CD4-positive, alpha-beta memory T cell (primary cell): ENCODE results near the gene RPL3. TPM values are rescaled to one million over a fixed set of nuclear protein-coding genes. Genes with fewer than 3 reads are reported as not detected.

Experiments
- CTCF ChIA-PET: fragments of 350-600 bp; sonication (Branson Sonifier 250); formaldehyde crosslinking; loops from one replicate; lab custom pipeline; 2021; ENCODE audit warnings: inconsistent platforms; ENCODE audit not compliant: partially characterized antibody; lab: Charles Lee
- POLR2A ChIA-PET: fragments of 350-600 bp; sonication (Branson Sonifier 250); formaldehyde crosslinking; loops from one replicate; lab custom pipeline; 2021; ENCODE audit not compliant: partially characterized antibody; lab: Charles Lee
- DNase-seq, 5 donors: peaks; one replicate each; pipeline versions ENCODE4 v3.0.0 to v3.0.0-alpha.2; 2020 to 2022; ENCODE audit warnings: mixed read lengths in 1 of 5
- H3K27ac ChIP-seq: one replicate; pipeline ENCODE4 v1.7.0; 2013; ENCODE audit warnings: low read depth, low read length
- H3K27me3 ChIP-seq: 2 replicates; pipeline ENCODE4 v1.7.0; 2013; ENCODE audit warnings: mild to moderate bottlenecking, low read length, moderate library complexity; ENCODE audit not compliant: insufficient read depth
- H3K36me3 ChIP-seq: 2 replicates; pipeline ENCODE4 v1.7.0; 2013; ENCODE audit warnings: mild to moderate bottlenecking, low read length, moderate library complexity; ENCODE audit not compliant: insufficient read depth
- H3K4me1 ChIP-seq: 2 replicates; pipeline ENCODE4 v1.7.0; 2013; ENCODE audit warnings: mild to moderate bottlenecking, low read length, moderate library complexity; ENCODE audit not compliant: insufficient read depth
- H3K4me3 ChIP-seq, 2 donors: one replicate each; pipeline ENCODE4 v1.7.0; 2013; ENCODE audit warnings: low read length in 2 of 2, mild to moderate bottlenecking in 1 of 2
- H3K9me3 ChIP-seq, 2 donors: one replicate each; pipeline ENCODE4 v1.7.0; 2013; ENCODE audit warnings: low read length in 2 of 2, control low read depth in 1 of 2; ENCODE audit not compliant: control insufficient read depth in 1 of 2
- H3K27ac Mint-ChIP-seq, 7 donors: one replicate each; pipeline ENCODE4 v1.8.0; 2020 to 2021; ENCODE audit warnings: mixed read lengths in 7 of 7, mild to moderate bottlenecking in 6 of 7, inconsistent platforms in 3 of 7, moderate library complexity in 3 of 7
- H3K27me3 Mint-ChIP-seq, 2 donors: one replicate each; pipeline ENCODE4 v1.8.0; 2020 to 2021; ENCODE audit warnings: mixed read lengths in 2 of 2
- H3K36me3 Mint-ChIP-seq, 2 donors: one replicate each; pipeline ENCODE4 v1.8.0; 2020 to 2021; ENCODE audit warnings: mixed read lengths in 2 of 2, inconsistent platforms in 1 of 2, mild to moderate bottlenecking in 1 of 2
- H3K4me1 Mint-ChIP-seq, 4 donors: one replicate each; pipeline ENCODE4 v1.8.0; 2020 to 2021; ENCODE audit warnings: mixed read lengths in 4 of 4, mild to moderate bottlenecking in 1 of 4
- H3K4me3 Mint-ChIP-seq, 8 donors: one replicate each; pipeline ENCODE4 v1.8.0; 2020 to 2021; ENCODE audit warnings: mixed read lengths in 8 of 8, mild to moderate bottlenecking in 7 of 8, moderate library complexity in 6 of 8, inconsistent platforms in 3 of 8
- H3K9me3 Mint-ChIP-seq, 8 donors: one replicate each; pipeline ENCODE4 v1.8.0; 2020 to 2021; ENCODE audit warnings: mixed read lengths in 8 of 8, mild to moderate bottlenecking in 5 of 8, inconsistent platforms in 3 of 8, moderate library complexity in 1 of 8
- intact Hi-C: fragments of 100-400 bp; cut with micrococcal nuclease; formaldehyde crosslinking; loops from one replicate; pipeline ENCODE4 v1.15.1; 2023
- polyA plus RNA-seq, 2 donors: library from polyadenylated mRNA; unstranded; fragments of 300-500 nt; fragmentation: Illumina TruSeq; gene quantifications; one replicate each; pipeline ENCODE4 v1.2.3, GENCODE V29; 2021
- total RNA-seq, 2 experiments: library from RNA; stranded (reverse); gene quantifications; one replicate each; pipeline ENCODE4 v1.2.3, GENCODE V29; 2021

Gene RPL3
- total and polyA plus RNA-seq, 4 experiments from 2014 or later: 3,292 to 4,075 (median 3,564) TPM

DNA sequence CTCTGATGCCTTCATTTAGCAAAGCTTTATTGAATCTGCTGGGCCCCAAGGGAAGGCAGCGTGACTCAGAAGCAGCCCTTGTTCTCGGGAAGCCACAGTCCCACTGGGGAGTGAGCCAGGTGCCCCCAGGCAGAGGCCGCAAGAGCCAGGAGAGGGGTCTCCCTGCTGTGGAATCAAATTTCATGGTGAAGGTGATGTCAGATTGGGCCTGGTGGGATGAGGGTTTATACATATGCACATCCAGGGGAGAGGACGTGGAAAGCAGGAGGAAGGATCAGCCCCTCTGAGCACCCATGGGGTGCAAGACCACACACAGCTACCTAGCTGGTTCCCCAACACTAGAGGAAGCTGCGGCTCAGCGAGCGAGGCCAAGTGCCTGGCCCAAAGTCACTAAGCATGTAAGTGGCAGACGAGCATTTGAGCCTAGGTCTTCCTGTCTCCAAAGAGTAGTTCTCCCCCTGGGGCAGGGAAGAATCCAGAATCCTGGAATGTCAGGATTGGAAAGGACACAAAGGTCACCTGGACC, 32.3 kb upstream of the RPL3 start:
- POLR2A ChIA-PET: no interaction called here
- intact Hi-C loops: no loop called here
- peak overlapping the region in 1 of 7 donors; percentile 60 for H3K27ac Mint-ChIP-seq
- DNase-seq: no peak
- peaks cover 3 to 17% (median 6%) of the 10 kb centered on the region in 4 donors for H3K4me1 Mint-ChIP-seq
- Histone ChIP-seq H3K4me3 (no peak overlapping the region), H3K36me3 (no peaks in the 10 kb centered on the region), H3K4me1 (peaks cover 4% of the 10 kb centered on the region), H3K9me3 (no peaks in the 10 kb centered on the region), H3K27ac (no peak overlapping the region), H3K27me3 (peaks cover 9% of the 10 kb centered on the region)
- CTCF ChIA-PET: no interaction called here
- H3K36me3 Mint-ChIP-seq: no peaks in the 10 kb centered on the region
- peaks cover 17 to 19% of the 10 kb centered on the region in 2 donors for H3K27me3 Mint-ChIP-seq
- H3K9me3 Mint-ChIP-seq: no peaks in the 10 kb centered on the region
- peak overlapping the region in 6 of 8 donors; percentile 24 to 65 (median 40) for H3K4me3 Mint-ChIP-seq

DNA sequence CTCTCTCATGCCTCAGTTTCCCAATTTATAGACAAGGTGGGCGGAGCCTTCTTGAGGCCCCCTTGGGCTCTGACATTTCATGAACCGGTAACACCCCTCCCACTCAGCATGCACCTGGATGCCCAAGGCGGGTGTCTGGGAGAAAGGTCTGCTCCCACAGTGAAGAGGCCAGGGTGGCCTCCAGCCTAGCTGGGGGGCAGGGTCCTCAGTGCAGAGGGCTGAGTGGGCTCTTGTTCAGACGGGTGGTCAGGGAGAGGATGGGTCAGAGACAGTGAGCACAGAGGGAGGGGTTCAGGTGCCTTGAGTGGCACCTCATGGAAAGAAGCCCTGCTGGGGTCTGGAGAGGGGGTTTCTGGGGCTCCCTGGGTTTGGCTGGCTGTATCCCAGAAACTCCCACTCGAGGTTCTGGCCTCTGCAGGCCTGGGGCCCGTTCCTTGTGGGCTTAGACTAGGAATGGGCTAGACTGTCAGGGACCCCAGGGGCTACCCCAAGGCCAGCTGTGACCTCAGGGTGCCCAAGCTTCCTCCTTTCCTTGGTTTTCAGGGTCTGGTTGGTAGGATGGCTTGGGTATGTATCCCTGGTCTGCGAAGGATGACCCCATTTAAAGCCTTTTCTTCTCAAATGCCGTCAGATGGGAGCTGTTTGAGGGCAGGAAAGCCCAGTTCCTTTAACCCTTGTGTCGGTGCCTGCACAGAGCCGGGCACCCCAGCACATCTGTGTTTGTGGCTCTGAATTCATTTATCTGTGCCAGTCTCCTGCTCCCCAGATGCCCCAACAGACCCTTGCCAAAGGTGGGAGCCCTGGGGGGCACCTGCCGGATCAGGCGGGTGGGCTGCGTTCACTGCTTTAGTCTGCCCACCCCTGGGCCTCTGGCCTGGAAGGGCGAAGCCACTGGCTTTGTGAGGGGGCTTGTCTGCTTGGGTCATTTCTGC, 31.6 kb upstream of the RPL3 start:
- H3K27ac ChIP-seq: no peak overlapping the region
- H3K36me3 ChIP-seq: no peaks in the 10 kb centered on the region
- POLR2A ChIA-PET: no interaction called here
- Mint-ChIP-seq H3K4me1 (peaks cover 3 to 17% (median 6%) of the 10 kb centered on the region in 4 donors), H3K36me3 (no peaks in the 10 kb centered on the region), H3K4me3 (peak overlapping the region; percentile 74 to 85 (median 82)), H3K9me3 (no peaks in the 10 kb centered on the region), H3K27me3 (peaks cover 17 to 19% of the 10 kb centered on the region in 2 donors), H3K27ac (peak overlapping the region in 1 of 7 donors; percentile 72)
- intact Hi-C loops: no loop called here
- peaks cover 4% of the 10 kb centered on the region for H3K4me1 ChIP-seq
- peaks cover 9% of the 10 kb centered on the region for H3K27me3 ChIP-seq
- no peaks in the 10 kb centered on the region for H3K9me3 ChIP-seq
- no peak overlapping the region for H3K4me3 ChIP-seq
- no peak for DNase-seq
- CTCF ChIA-PET: no interaction called here

DNA sequence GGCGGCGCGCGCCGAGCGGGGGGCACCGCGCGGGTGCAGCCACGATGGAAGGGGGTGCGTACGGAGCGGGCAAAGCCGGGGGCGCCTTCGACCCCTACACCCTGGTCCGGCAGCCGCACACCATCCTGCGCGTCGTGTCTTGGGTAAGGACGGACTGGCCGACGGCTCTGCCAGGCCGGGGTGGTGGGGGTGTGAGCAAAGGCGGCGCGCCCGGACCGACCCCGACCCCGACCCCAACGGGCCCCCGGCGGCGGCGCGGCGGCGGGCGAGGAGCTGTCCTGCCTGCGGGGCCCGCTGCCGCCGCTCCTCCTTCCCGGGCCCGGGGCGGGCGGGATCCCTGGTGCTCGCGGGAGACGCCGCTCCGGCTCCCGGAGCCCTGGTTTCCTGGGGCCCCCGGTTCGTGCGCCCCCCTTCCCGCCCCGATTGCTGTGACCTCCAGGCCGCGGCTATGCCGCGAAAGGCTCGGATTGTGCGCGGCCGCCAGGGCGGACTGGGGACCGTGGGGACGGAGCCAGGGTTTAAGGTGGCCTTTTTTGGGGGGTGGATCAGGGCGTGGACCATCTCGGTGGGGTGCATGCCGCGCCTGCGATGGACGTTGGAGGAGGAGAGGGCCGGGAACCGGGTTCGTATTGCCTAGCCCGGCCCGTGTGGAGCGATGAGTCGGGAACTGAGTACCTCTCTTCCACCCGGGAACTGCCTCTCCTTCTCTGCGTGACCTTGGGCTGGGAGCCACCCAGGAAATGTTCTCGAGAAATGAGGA, 30.7 kb upstream of the RPL3 start, which contains the start of gene SYNGR1:
Gene SYNGR1 (plus strand): TSS at position 25 of the 760 bp plus-strand sequence. CDS start 20 bp downstream, at position 45.
- H3K27me3 ChIP-seq: peaks cover 9% of the 10 kb centered on the region
- Mint-ChIP-seq H3K36me3 (no peaks in the 10 kb centered on the region), H3K4me1 (peaks cover 3 to 17% (median 6%) of the 10 kb centered on the region in 4 donors), H3K27ac (peak within 1 kb of the TSS in 3 of 7 donors; percentile 29 to 70 (median 29)), H3K4me3 (peak within 1 kb of the TSS; percentile 81 to 88 (median 84)), H3K27me3 (peaks cover 17 to 19% of the 10 kb centered on the region in 2 donors), H3K9me3 (no peaks in the 10 kb centered on the region)
- H3K4me3 ChIP-seq: peak within 1 kb of the TSS in 1 of 2 donors; percentile 35
- CTCF ChIA-PET: no interaction called here
- H3K27ac ChIP-seq: no peak within 1 kb of the TSS
- H3K4me1 ChIP-seq: peaks cover 4% of the 10 kb centered on the region
- peak in 1 of 5 donors; percentile 6 for DNase-seq
- intact Hi-C loops: no loop called here
- H3K36me3 ChIP-seq: no peaks in the 10 kb centered on the region
- no peaks in the 10 kb centered on the region for H3K9me3 ChIP-seq
- POLR2A ChIA-PET: interaction anchor here (1.7 kb wide), 1 partner anchor 31 kb away, joined by 6 read pairs; the partner anchor contains the start of gene RPL3

DNA sequence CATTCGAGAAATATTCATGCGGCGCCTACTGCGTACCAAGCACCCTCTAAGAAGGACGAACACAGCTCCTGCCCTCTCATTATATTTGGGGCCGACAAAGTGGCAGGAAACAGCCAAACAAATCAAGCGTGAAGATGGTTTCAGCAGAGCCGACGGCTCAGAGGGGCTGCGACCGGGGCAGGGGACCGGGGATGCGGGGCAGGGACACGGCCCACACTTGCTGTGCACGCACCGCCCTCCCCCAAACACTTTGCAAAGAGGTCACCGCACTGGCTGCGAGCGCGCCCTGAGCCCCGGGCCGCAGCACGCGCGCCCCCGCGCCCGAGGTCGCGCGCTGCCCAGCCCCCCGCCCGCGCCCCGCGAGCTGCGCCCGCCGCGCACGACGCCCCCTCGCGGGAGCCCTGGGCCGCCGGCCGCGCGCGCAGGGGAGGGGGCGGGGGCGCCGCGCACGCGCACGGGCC, 30.1 kb upstream of the RPL3 start:
- Mint-ChIP-seq H3K27me3 (peaks cover 17 to 19% of the 10 kb centered on the region in 2 donors), H3K36me3 (no peaks in the 10 kb centered on the region), H3K4me3 (peak overlapping the region; percentile 60 to 88 (median 82)), H3K4me1 (peaks cover 3 to 17% (median 6%) of the 10 kb centered on the region in 4 donors), H3K27ac (peak overlapping the region in 1 of 7 donors; percentile 70), H3K9me3 (no peaks in the 10 kb centered on the region)
- no peaks in the 10 kb centered on the region for H3K36me3 ChIP-seq
- H3K4me1 ChIP-seq: peaks cover 4% of the 10 kb centered on the region
- H3K9me3 ChIP-seq: no peaks in the 10 kb centered on the region
- ChIA-PET POLR2A (interaction anchor here (1.3 to 1.7 kb wide), 2 partner anchors 30 to 49 kb away, joined by 3 to 6 read pairs; partner anchors contain the start of gene RPL3), CTCF (no interaction called here)
- H3K27me3 ChIP-seq: peaks cover 9% of the 10 kb centered on the region
- H3K4me3 ChIP-seq: no peak overlapping the region
- intact Hi-C loops: no loop called here
- no peak overlapping the region for H3K27ac ChIP-seq
- DNase-seq: peak in 3 of 5 donors; percentile 3 to 12 (median 11)

DNA sequence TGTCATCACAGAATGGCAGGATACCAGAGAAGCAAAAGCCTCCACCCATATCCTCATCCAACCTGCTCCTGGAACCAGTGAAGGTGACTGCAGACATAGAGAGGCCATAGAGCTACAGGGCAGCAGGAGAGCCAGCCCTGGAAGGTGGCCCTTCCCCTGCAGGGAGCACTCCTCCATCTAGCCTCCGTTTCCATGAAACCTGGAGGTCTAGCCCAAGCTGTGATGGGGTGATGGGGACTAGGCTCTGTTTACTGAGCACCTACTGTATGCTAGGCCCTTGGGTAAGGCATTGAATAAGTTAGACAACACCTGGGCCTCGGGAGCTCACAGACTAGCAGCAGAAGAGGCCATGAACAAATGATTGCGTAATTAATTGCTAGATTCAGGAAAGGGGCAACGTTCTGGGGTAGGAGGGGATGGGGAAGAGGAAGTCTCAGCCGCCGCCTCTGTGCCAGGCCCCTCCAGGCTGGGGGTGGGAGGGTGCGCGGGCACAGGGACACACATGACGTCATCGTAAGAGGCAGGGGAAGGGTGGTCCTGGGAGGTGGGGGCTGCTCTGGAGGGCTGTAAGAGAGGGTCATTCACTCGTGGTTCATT, 29.6 kb upstream of the RPL3 start:
- Histone ChIP-seq H3K9me3 (no peaks in the 10 kb centered on the region), H3K27me3 (peaks cover 9% of the 10 kb centered on the region), H3K4me3 (no peak overlapping the region), H3K4me1 (peaks cover 4% of the 10 kb centered on the region), H3K36me3 (no peaks in the 10 kb centered on the region), H3K27ac (no peak overlapping the region)
- Mint-ChIP-seq H3K27ac (peak overlapping the region in 1 of 7 donors; percentile 70), H3K4me1 (peaks cover 3 to 17% (median 6%) of the 10 kb centered on the region in 4 donors), H3K27me3 (peaks cover 18 to 21% of the 10 kb centered on the region in 2 donors), H3K9me3 (no peaks in the 10 kb centered on the region), H3K36me3 (no peaks in the 10 kb centered on the region), H3K4me3 (peak overlapping the region; percentile 60 to 88 (median 82))
- intact Hi-C loops: no loop called here
- POLR2A ChIA-PET: interaction anchor here (1.3 to 1.7 kb wide), 2 partner anchors 29 to 50 kb away, joined by 3 to 6 read pairs; partner anchors contain the start of gene RPL3
- no peak for DNase-seq
- CTCF ChIA-PET: no interaction called here

DNA sequence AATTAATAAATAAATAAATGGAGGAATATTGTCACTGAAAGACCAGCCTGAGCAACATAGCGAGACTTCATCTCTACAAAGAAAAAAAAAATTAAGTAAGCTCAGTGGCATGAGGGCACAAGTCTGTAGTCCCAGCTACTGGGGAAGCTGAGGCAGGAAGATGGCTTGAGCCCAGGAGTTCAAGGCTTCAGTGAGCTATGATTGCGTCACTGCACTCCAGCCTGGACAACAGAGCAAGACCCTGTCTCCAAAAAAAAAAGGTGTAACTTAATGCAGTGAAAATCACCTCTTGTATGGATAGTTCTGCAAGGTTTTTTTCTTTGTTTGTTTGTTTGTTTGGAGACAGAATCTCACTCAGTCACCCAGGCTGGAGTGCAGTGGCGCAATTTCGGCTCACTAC, 25.8 kb upstream of the RPL3 start:
- no peak overlapping the region for H3K27ac Mint-ChIP-seq
- Histone ChIP-seq H3K27ac (no peak overlapping the region), H3K4me1 (peaks cover 5% of the 10 kb centered on the region), H3K36me3 (no peaks in the 10 kb centered on the region), H3K27me3 (peaks cover 9% of the 10 kb centered on the region), H3K4me3 (no peak overlapping the region), H3K9me3 (no peaks in the 10 kb centered on the region)
- H3K4me1 Mint-ChIP-seq: peaks cover 4 to 13% (median 7%) of the 10 kb centered on the region in 4 donors
- H3K4me3 Mint-ChIP-seq: no peak overlapping the region
- CTCF ChIA-PET: interaction anchor here (0.8 to 1.3 kb wide), 4 partner anchors 14 to 184 kb away, joined by 3 read pairs; partner anchors contain the start of gene TAB1
- POLR2A ChIA-PET: interaction anchor here (0.6 kb wide), 1 partner anchor 88 kb away, joined by 3 read pairs; no protein-coding TSS in a partner anchor
- H3K9me3 Mint-ChIP-seq: peaks cover 0 to 2% (median 0%) of the 10 kb centered on the region in 8 donors
- intact Hi-C loops: no loop called here
- peaks cover 11 to 12% of the 10 kb centered on the region in 2 donors for H3K27me3 Mint-ChIP-seq
- H3K36me3 Mint-ChIP-seq: no peaks in the 10 kb centered on the region
- DNase-seq: no peak
